GM19455 (cell line): ENCODE data around the gene COMMD10.
"Not testable (repeated sequence)": the region's sequence is repeated elsewhere in the genome, so short reads cannot be mapped to it uniquely, and the experiment has no call there.

Experiments used
- ATAC-seq: cut with Tn5 transposase; IDR thresholded peaks from one replicate; pipeline ENCODE4 v1.9.1; 2021; ENCODE audit not compliant: unreplicated experiment

The COMMD10 gene

DNA sequence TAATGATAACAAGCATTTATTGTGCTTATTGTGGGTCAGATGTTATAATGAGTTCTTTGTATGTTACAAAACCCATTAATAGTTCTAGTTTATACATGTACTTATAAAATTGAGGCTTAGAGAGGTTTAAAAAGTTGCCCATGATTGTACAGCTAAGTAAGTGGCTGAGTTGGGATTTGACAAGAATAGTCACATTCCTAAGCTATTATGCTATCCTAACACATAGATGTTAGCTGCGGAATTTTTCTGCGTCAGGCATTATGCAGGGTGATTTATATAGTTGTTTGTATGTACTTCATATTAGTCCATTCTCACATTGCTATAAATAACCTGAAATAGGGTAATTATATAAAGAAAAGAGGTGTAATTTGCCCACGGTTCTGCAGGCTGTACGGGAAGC is 12.5 kb downstream of the COMMD10 start:
- ATAC-seq = no peak

DNA sequence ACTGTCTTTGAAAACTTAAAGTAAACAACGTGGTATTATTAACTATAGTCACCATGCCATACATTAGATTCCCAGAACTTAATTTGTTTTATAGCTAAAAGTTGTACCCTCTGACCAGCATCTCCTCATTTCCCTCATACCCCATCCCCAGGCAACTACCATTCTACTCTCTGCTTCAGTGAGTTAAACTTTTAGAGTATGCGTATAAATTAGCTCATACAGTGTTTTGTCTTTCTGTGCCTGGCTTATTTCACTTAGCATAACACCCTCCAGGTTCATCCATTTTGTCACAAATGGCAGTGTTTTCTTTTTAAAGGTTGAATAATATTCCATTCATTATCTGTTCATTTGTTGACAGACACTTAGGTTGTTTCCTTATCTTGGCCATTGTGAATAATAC is 14.2 kb downstream of the COMMD10 start:
- ATAC-seq = no peak

DNA sequence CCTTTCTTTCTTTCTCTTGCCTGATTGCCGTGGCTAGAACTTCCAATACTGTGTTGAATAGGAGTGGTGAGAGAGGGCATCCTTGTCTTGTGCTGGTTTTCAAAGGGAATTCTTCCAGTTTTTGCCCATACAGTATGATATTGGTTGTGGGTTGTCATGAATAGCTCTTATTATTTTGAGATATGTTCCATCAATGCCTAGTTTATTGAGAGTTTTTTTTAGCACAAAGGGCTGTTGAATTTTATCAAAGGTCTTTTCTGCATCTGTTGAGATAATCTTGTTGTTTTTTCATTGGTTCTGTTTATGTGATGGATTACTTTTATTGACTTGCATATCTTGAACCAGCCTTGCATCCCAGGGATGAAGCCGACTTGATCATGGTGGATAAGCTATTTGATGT is 20.1 kb downstream of the COMMD10 start:
- not testable (repeated sequence) for ATAC-seq

DNA sequence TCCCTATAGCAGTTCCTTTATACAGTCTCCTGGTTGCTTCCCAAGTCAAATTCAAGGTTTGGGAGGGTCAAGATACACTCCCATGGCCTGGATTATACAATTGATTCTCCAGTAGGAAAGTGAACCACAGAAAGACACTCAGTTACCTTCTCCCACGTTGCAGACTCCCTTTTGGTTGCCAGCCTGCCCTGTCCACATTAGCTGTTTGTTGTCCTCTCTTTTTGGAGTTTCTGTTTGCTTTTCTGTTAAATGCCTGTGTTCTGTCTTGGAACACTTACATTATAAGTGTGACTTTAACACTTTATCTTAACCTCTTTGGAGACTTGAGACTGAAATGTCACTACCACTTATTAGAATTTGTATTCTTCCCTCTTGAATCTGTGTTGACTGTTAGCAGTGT is 30.3 kb downstream of the COMMD10 start:
- ATAC-seq = no peak

DNA sequence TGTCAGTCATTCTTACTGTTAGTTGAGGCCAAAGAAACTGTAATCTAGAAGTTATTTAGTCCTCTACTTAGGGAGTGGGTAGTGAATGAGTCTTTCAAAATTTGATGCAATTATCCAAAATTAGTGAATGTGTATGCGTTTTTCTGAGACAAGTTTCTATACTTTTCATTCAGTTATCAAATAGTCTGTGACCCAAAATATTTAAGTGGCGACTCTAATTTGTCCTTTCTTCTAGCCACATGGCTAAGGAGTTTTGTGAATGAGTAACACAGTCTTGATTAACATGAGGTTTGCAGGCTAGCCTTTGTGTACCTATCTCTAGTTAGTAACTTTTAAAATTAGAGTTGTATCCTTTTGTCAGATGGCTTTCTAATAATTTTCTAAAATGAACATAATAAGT is 45.6 kb downstream of the COMMD10 start:
- no peak for ATAC-seq

DNA sequence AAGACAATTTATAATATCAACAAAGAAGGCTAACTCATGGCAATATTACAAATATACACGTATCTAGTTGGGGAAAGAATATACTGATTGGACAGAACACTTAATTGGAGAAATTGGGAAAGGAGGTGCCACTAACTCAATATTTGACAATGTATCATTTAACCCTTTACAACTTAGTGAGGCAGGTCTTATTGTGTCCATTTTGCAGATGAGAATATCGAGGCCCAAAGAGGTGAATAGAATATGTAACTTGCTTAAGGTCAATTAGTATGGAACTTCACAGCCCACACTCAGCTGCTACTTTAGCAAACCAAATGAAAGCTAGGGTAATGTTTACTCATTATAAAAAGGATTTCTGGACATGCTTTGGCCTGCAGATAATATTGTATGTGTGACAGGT is 46.2 kb downstream of the COMMD10 start:
- ATAC-seq = no peak

DNA sequence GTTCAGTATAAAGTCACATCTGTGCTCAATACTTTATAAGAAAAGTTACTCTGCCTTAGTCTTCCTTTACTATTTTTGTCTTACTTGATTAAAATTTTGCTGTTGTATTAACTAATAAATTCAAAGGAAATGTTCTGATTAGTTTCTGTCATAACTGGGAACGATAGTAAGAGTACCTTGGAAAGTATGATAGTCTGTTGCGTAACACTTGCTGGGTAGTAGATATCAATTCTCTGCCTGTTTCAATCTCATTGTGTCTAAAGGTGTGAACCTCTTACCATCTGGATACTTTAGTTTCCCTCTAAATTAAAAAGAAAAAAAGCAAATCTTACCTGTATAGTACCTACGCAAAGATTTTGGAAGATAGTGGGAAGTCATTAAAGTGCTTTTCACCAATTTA is 48.5 kb downstream of the COMMD10 start:
- no peak for ATAC-seq

DNA sequence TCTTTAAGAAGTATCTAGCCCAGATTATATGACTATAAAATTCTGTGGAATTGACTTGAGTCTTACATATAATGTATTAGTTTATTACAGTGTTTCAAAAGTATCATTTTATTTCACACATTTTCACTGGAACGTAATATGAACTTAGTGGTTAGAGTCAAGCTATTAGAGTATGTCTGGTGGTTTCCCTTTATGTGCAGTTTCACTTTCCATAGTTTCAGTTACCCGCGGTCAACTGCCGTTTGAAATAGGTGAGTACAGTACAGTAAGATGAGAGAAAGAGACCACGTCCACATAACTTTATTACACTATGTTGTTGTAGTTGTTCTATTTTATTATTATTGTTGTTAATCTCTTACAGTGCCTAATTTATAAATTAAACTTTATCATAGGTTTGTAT is 50.5 kb downstream of the COMMD10 start:
- ATAC-seq = peak; percentile 98

DNA sequence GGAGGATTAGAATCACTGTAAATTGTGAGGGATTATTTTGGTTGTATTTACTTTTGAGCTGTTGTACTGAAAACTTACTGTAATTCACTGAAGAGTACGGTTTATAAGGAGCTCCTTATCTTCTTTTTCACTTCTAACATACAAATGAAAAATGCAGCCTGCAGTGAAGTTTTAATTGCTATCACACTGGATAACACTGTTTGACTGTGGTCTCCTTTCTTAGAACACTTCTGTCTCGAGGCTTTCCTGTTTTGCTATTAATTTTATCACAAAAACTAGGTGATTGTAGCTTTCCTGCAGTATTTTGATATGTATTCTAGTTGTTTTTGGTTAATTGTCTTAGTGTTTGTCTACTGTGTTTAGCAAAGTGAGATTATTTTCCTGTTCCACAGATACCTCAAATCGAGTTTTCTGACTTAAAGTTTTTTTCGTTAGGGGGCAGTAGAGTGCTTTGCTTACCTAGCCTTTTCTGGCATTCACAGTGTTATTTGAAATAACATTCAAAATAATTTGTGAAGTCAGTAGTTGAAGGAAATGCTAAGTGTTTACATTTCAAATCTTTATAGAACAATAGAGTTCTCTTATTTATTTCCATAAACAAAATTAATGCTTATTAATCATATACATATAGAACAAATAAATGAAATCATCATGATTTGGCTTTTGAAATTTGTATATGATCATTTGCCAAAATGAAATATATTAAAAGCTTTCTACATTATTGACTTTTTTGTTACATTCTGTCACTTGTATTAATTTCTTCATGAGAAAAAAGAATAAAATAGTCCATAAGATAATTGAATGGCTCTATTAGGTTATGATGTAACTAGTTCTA is 52.9 kb downstream of the COMMD10 start:
- peak; percentile 48 for ATAC-seq

DNA sequence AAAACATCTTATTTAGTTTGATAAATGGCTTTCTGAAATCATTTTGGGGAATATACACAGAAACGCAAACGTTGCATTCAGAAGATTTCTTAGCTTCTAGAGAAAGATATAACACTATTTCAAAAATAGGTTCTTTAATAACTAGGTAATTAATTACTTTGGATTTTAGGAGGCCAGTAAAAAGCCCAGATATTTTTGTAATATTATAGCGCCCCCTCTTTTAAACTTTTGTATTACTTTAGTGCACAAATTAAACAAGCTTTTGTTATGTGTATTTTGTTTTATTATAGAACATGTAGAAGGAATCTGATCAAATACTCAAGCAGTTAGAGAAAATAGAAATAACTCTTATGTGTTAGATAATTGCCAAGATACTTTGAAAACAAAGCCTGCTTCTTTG is 57.7 kb downstream of the COMMD10 start:
- no peak for ATAC-seq

DNA sequence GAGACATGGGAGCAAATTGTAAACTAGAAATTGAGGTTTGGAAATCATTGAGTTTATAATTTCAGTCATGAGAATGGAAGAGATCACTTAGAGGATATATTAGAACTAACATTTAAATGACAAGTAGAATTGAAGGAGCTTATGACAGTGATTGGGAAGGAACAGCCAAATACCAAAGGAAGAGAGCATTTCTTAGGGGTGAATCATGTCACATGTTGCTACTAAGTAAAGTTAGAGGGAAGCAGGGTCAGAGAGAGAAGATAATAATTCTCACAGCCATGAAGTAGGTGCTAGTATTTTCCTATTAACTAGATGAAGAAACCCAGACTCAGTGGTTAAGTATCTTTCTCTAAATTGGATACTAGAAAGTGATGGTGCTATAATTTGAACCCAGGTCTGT is 59.3 kb downstream of the COMMD10 start:
- no peak for ATAC-seq

DNA sequence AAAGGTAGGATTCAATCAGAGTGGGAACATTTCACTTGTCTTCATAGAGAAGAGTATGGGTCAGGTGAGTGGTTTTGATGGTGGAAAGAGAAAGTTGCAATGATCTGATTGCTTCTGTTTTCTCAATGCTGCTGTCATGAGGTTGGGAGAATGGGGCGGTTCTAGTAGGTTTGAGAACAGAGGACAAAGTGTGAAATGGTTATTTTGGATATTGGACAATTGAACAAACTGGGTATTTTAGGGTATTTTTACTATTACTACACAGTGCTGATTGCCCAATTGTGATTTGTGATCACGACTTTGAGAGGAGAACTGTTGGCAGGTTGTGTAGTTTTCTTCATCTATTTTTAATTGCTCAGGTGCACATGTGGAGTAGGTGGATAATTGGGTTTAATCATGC is 60.2 kb downstream of the COMMD10 start:
- no peak for ATAC-seq

DNA sequence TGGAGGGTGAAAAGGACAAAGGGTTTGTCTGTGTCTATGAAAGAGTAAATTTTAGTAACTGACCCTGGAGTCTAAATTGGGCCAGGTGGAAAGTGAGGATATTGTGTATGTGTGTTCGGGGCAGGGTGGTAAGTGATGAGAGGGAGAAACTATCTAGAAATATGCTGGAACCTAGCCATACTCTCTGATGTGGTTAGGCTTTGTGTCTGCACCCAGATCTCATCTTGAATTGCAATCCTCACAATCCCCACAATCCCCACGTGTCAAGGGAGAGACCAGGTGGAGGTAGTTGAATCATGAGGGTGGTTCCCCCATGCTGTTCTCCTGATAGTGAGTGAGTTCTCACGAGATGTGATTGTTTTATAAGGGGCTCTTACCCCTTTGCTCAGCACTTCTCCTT is 60.6 kb downstream of the COMMD10 start:
- no peak for ATAC-seq

DNA sequence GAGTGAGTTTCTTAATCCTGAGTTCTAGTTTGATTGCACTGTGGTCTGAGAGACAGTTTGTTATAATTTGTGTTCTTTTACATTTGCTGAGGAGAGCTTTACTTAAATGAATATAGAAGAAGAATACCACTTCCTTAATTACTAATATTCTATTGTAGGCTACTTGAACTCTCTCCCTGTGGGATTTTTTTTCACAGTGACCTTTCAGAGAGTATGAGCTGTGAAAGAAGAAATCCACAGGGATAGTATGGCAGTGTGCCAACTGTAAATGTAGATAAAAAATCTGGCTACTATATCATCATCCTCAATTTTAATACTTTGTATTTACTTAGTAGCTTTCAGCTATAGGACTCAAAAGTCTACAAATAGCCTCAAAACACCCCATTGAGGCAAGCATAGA is 67.3 kb downstream of the COMMD10 start:
- ATAC-seq = no peak

DNA sequence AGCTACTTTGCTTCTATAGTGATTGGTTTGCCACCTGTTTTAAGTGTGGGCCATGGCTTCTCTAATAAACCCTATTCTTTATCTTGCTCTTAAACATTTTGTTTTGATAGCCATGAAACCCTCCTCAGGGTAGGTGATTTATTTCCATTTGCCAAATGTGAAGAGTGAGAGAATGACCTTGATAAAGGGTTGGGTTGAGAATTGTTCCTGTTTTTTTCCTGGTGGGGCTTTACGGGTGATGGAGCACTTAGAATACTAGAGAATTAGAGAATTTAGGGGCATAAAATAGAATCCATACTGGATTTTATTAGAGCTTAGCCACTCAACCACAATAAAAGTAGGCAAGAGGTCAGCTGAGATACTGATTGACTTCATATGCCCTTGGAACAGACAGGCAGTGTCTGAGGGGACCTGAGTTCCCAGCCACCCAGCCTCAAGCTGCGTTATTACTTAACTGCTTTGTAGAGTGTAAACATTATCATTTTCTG is 68.9 kb downstream of the COMMD10 start:
- ATAC-seq = no peak

DNA sequence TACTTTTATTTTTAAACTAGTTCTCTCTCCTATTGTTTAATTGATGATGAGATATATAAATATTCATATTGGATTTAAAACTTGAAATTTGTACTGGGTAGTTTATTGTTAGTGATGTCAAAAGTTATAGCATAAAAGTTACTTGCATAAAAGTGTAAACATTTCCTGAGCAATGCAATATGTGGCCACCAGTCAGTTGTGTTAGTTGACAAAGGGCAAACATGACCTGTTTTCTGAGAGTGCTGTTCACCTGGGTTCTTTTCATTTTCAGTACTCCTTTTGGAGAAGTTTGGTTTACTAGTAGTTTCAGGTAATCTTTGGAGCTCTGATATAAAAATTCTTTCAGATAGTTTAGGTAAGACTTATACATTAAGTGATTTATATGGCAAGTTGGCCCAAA is 69.4 kb downstream of the COMMD10 start:
- no peak for ATAC-seq

DNA sequence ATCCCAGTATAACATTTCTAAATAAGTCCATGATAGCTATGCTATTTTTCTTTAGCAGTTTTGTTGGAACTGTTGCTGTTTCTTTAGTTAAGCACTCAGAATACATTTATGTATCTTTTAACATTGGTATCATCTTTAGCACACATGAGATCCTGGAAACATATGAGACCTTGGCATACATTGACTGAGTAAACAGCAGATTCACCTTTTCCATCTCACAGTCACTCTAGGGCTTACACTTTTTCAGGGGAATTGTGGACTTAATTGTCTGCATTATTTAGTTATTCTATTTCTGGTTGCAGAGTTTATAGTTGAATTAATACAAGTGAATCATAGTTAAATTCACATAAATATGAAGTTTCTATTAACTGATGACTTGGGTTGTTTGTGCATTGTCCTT is 70.1 kb downstream of the COMMD10 start:
- no peak for ATAC-seq

DNA sequence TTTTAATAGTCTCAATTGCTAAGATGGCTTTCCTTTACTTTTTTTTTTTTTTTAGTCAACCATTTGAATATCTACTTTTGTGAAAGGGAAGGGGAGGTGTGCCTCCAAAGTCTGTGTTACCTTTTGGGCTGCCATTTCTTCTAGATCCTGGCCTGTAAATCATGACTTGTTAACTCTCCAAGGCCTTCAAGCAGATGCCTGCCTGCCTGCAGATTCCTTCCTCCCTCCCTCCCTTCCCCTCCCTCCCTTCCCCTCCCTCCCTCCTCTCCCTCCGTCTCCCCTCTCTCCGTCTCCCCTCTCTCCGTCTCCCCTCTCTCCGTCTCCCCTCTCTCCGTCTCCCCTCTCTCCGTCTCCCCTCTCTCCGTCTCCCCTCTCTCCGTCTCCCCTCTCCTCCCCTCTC is 73.1 kb downstream of the COMMD10 start:
- ATAC-seq = no peak

DNA sequence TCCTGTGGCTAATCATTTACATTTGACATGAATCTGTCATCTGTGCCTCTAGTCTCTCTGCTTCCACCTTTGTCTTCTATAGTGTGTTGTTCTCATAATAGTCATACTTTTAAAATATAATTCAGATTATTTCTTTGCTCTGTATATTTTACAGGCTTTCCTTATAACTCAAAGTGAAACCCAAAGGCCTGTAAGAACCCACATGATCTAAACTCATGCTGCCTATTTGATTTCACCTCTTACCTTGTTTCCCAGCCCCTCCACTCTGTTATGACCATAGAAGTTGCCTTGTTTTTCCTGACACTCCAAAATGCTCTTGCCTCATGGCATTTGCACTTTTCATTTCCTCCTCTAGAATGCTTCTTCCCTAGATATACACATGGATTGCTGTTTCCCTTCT is 74.2 kb downstream of the COMMD10 start:
- ATAC-seq = no peak

DNA sequence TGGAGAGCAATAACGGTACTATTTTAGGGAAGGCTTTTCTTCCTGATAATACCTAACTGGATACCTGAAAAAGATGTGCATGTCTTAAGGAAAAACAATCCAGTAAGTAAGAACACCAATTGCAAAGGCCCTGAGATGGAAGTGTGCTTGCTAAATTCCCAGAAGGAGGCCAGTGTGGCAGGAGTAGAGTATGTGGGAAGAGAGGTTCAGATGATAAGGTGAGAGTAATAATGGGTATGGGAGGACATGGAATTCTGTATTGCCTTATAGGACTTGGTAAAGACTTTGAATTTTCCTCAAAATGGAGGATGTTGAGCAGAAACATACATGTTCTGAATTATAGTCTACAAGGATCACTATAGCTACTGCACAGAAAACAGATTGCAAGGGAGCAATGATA is 89.3 kb downstream of the COMMD10 start:
- no peak for ATAC-seq

DNA sequence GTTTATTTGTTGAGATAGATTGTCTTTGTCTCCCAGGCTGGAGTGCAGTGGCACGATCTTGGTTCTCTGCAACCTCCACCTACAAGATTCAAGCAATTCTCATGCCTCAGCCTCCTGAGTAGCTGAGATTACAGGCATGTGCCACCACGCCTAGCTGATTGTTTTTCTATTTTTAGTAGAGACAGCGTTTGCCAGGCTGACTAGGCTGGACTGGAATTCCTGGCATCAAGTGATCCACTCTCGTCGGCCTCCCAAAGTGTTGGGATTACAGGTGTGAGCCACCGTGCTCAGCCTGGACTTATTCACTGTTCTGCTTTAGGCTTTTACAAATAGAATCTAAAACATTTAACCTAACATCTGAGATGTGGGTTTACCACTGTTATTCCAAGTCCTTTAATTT is 91.3 kb downstream of the COMMD10 start:
- ATAC-seq = no peak

DNA sequence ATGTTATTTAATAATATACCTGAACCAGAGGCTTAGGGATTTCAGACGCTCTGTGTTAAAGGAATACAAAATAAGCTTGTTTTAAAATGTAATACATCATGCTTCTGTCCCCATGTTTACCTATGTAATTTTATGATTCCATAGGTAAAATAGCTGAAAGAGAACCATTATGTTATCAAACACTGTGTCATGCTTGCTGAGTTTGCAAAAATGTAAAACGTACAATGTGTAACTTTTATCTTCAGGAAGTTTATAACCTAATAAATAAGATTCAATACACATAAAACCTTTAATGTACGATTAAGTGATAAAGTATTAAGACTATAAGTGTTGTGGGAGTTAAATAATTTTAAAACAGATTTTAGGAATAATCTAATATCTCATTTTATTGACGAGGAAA is 94.1 kb downstream of the COMMD10 start:
- no peak for ATAC-seq

DNA sequence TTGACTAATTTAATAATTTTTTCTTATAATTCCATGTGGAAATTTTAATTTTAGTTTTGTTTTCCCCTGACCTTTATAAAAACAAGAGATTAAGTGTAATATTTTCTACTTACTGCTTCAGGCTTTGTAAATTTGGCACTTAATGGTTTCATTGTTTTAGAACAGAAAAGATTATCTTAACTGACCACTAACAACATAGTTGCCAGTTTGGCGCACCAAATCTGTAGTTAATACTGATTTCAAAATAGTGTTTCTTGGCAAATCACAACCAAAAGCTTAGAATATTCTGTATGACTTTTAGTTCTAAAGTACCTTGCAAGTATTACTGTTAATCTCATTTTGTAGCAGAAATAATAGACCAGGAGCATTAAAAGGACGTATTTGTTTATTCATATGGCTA is 124.3 kb downstream of the COMMD10 start:
- ATAC-seq = no peak
